Sigmoid colon (tissue), 7 donors: ENCODE data around the gene USP7. TPM values are rescaled to one million over a fixed set of nuclear protein-coding genes. Genes with fewer than 3 reads are reported as not detected.

ENCODE experiments used
- DNase-seq: peaks from one replicate; pipeline ENCODE4 v3.0.0-alpha.2; 2019
- H3K27ac ChIP-seq, 4 donors: fragments of 200-600 bp; sonication (generic); one replicate each; pipeline ENCODE4 v1.5.1; 2016 to 2019; ENCODE audit warnings: mild to moderate bottlenecking in 1 of 4
- H3K27me3 ChIP-seq, 3 donors: fragments of 200-600 bp; sonication (generic); one replicate each; pipeline ENCODE4 v1.5.1; 2019; ENCODE audit warnings: mild to moderate bottlenecking in 1 of 3
- H3K36me3 ChIP-seq, 4 donors: fragments of 200-600 bp; sonication (generic); one replicate each; pipeline ENCODE4 v1.5.1; 2016 to 2019
- H3K4me1 ChIP-seq, 4 donors: fragments of 200-600 bp; sonication (generic); one replicate each; pipeline ENCODE4 v1.5.1; 2017 to 2019
- H3K4me3 ChIP-seq, 4 donors: fragments of 200-600 bp; sonication (generic); one replicate each; pipeline ENCODE4 v1.5.1; 2017 to 2019; ENCODE audit warnings: mild to moderate bottlenecking in 2 of 4, moderate library complexity in 1 of 4
- H3K9me3 ChIP-seq, 4 donors: fragments of 200-600 bp in 3 of 4; sonication (generic) in 3 of 4; one replicate each; pipeline versions ENCODE4 v1.5.1 to v1.6.1; 2013 to 2019
- EP300 ChIP-seq, 4 donors: sonication (generic); formaldehyde crosslinking; IDR thresholded peaks; one replicate each; pipeline ENCODE4 v1.6.1; 2017; ENCODE audit warnings: antibody characterized with exemption in 4 of 4
- POLR2A ChIP-seq, 2 donors: fragments of 450-650 bp; IDR thresholded peaks; one replicate each; pipeline ENCODE4 v1.6.1; 2016; ENCODE audit warnings: antibody characterized with exemption in 2 of 2, mild to moderate bottlenecking in 2 of 2, moderate library complexity in 2 of 2
- POLR2AphosphoS5 ChIP-seq, 4 donors: sonication (generic); formaldehyde crosslinking; IDR thresholded peaks; one replicate each; pipeline ENCODE4 v1.6.1; 2017; ENCODE audit warnings: antibody characterized with exemption in 4 of 4
- WGBS, 2 donors: extraction: QIAGEN DNeasy Blood & Tissue Kit; methylation state at CpG; one replicate each; pipeline ENCODE4 v1.1.7; 2013; 5-methylcytosine and 5-hydroxymethylcytosine counted together
- intact Hi-C: fragments of 100-400 bp; cut with DNase I; formaldehyde crosslinking; loops from one replicate; pipeline ENCODE4 v1.15.1; 2023
- polyA plus RNA-seq, 3 donors: library from polyadenylated mRNA; stranded (reverse); fragments of 200-250 nt; gene quantifications; one replicate each; pipeline ENCODE4 v1.2.3, GENCODE V29; 2013
- total RNA-seq, 4 donors: library from RNA; depleted of rRNA; stranded (reverse); fragments of >200 nt; gene quantifications; one replicate each; pipeline ENCODE4 v1.1.0, GENCODE V29; 2016
- TF ChIP-seq, protein P1 (sequence below), 4 experiments: fragments of 450-650 bp in 3 of 4; fragments of 200-600 bp in 1 of 4; IDR thresholded peaks; one replicate each; pipeline ENCODE4 v1.5.1; 2016 to 2019; ENCODE audit warnings: antibody characterized with exemption in 4 of 4, mild to moderate bottlenecking in 3 of 4, moderate library complexity in 2 of 4
- donor health status: healthy with polysubstance abuse.
- donor health status: Bipolar disorder and iron deficiency.
- donor health status: healthy.

Gene USP7
- total RNA-seq, result 10 to 100 TPM; 64.9 to 84.5 (median 80.5) TPM
- 10 to 100 TPM; 28.8 to 46.1 (median 28.9) TPM for polyA plus RNA-seq

DNA sequence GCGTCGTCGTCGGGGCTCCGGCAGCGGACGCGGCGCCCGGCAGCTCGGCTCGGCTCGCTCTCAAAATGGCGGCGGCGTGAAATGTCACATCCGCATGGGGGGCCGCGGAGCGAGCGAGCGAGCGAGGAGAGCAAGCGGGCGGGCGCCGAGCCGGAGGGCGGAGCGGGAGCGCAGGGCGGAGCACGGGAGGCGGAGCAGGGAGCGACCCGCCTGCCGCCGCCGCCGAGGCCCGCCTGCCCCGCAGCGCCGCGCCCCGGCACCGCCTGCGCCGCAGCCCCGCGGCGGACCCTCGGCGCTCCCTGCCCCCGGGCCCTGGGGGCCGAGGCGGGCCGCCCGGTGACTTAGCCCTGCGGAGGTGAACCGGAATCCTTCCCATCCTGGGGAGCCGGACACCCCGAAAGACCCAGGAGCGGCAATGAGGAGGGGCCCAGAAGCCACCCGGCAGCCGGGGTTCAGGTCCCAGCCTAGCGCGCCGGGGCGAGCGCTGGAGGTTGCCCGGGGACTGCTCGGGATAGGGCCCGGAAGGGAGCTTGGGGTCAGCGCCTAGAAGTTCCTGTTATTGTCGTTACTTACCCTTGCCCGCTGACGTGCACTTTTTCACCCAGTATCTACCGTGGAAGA, at the start of gene USP7:
USP7 (minus strand) TSS at position 86 of the 621 bp plus-strand sequence. CDS start 621 bp downstream, outside the sequence.
- TF ChIP-seq, protein P1, sequence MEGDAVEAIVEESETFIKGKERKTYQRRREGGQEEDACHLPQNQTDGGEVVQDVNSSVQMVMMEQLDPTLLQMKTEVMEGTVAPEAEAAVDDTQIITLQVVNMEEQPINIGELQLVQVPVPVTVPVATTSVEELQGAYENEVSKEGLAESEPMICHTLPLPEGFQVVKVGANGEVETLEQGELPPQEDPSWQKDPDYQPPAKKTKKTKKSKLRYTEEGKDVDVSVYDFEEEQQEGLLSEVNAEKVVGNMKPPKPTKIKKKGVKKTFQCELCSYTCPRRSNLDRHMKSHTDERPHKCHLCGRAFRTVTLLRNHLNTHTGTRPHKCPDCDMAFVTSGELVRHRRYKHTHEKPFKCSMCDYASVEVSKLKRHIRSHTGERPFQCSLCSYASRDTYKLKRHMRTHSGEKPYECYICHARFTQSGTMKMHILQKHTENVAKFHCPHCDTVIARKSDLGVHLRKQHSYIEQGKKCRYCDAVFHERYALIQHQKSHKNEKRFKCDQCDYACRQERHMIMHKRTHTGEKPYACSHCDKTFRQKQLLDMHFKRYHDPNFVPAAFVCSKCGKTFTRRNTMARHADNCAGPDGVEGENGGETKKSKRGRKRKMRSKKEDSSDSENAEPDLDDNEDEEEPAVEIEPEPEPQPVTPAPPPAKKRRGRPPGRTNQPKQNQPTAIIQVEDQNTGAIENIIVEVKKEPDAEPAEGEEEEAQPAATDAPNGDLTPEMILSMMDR (IDR thresholded peaks at IDR 0.05), result no peak
- peak; percentile 54 to 84 (median 65) for TF ChIP-seq POLR2AphosphoS5 (IDR thresholded peaks at IDR 0.05)
- TF ChIP-seq POLR2A (IDR thresholded peaks at IDR 0.05), result no peak
- no peak for TF ChIP-seq EP300 (IDR thresholded peaks at IDR 0.05)
- intact Hi-C loops, result loop anchor here (2.0 to 5.0 kb wide), 3 partner anchors 127 to 1773 kb away; partner anchors contain the start of genes HAPSTR1, PMM2 and TMEM186
- peaks cover 0 to 44% (median 41%) of the 10 kb centered on the region in 4 donors for H3K4me1 ChIP-seq
- H3K9me3 ChIP-seq, result no peaks in the 10 kb centered on the region
- DNase-seq, result peak; percentile 95
- no peaks in the 10 kb centered on the region for H3K36me3 ChIP-seq
- no peaks in the 10 kb centered on the region for H3K27me3 ChIP-seq
- 0 to 1% methylated on average over 79 of the region's 79 CpGs for WGBS, 2 donors
- H3K4me3 ChIP-seq, result peak within 1 kb of the TSS; percentile 57 to 91 (median 72)
- H3K27ac ChIP-seq, result peak within 1 kb of the TSS; percentile 81 to 89 (median 88)

DNA sequence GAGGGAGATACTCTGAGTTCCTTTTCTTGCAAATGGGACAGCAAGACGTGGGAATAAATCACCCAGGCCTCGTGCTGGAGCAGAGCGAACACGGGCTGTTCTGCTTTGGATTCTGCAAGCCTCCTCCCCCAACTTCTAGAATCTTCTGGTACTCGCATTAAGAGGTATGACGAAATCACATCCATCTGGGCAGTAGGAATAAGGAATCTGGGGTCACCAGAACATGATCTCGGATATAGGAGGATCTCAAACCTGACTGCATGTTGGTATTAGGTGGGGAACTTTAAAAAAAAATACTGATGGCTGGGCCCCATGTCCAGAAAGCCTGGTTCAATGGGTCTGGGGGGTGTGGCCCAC, 49.8 kb upstream of the USP7 start:
- Histone ChIP-seq H3K27me3 (peaks cover 0 to 8% (median 0%) of the 10 kb centered on the region in 3 donors), H3K9me3 (peaks cover 0 to 7% (median 6%) of the 10 kb centered on the region in 4 donors), H3K27ac (no peak overlapping the region), H3K4me1 (peaks cover 0 to 6% (median 4%) of the 10 kb centered on the region in 4 donors), H3K36me3 (no peaks in the 10 kb centered on the region), H3K4me3 (no peak overlapping the region)
- intact Hi-C loops, result no loop called here
- DNase-seq, result no peak
- 63 to 83% methylated on average over 7 of the region's 7 CpGs for WGBS, 2 donors
- TF ChIP-seq, protein P1 (IDR thresholded peaks at IDR 0.05), result no peak
- TF ChIP-seq EP300 (IDR thresholded peaks at IDR 0.05), result no peak
- TF ChIP-seq POLR2AphosphoS5 (IDR thresholded peaks at IDR 0.05), result no peak
- no peak for TF ChIP-seq POLR2A (IDR thresholded peaks at IDR 0.05)

DNA sequence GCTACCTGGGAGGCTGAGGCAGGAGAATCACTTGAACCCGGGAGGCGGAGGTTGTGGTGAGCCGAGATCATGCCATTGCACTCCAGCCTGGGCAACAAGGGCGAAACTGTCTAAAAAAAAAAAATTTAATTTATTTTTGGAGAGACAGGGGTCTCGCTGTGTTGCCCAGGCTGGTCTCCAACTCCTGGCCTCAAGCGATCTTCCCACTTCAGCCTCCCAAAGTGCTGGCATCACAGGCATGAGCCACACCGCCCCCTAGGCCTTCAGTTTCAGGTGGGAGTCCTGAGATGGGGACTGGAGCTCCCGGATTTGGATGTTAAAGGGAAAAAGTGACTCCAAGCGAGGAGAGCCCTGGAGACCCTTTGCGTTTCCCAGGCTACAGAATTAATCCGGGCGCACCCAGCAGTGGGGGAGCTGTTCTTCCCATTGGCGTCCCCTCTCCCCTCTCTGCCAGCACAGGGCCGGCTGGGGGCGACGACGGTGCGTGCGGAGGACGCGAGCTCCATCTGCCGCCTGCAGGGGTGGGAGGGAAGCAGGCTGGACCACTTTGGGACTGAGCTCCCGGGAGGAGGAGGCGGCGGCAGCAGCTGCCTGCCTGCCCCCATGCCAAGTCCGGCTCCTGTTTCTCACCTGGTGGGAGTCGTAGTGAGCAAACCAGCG, 49.3 kb upstream of the USP7 start:
- TF ChIP-seq, protein P1 (IDR thresholded peaks at IDR 0.05), result no peak
- TF ChIP-seq POLR2A (IDR thresholded peaks at IDR 0.05) (no peak), EP300 (IDR thresholded peaks at IDR 0.05) (no peak), POLR2AphosphoS5 (IDR thresholded peaks at IDR 0.05) (no peak)
- no peak overlapping the region for H3K27ac ChIP-seq
- peaks cover 0 to 7% (median 6%) of the 10 kb centered on the region in 4 donors for H3K9me3 ChIP-seq
- H3K36me3 ChIP-seq, result no peaks in the 10 kb centered on the region
- peaks cover 0 to 8% (median 5%) of the 10 kb centered on the region in 4 donors for H3K4me1 ChIP-seq
- H3K27me3 ChIP-seq, result peaks cover 0 to 8% (median 0%) of the 10 kb centered on the region in 3 donors
- H3K4me3 ChIP-seq, result no peak overlapping the region
- intact Hi-C loops, result no loop called here
- 29 to 57% methylated on average over 28 of the region's 28 CpGs for WGBS, 2 donors
- DNase-seq, result no peak

DNA sequence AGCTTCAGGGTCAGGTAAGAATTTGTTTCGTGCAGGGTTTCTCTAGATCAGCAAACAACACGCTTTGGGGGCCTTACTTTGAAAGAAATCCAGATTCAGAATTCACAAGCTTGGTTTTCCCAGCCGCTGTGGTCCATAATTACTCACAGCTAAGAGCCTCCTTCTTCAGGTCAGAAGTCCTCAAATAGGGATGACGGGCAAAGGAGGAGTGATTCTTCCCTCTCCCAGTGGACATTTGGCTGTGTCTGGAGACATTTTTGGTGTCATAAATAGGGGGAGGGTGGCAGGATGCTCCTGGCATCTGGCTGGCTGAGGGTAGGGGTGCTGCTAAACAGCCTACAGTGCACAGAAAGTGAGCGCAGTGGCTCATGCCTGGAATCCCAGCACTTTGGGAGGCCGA, 48.6 kb upstream of the USP7 start:
- TF ChIP-seq, protein P1 (IDR thresholded peaks at IDR 0.05), result no peak
- TF ChIP-seq EP300 (IDR thresholded peaks at IDR 0.05), result no peak
- TF ChIP-seq POLR2A (IDR thresholded peaks at IDR 0.05), result no peak
- TF ChIP-seq POLR2AphosphoS5 (IDR thresholded peaks at IDR 0.05), result no peak
- WGBS, 2 donors, result 92% methylated on average over 6 of the region's 6 CpGs
- H3K9me3 ChIP-seq, result peaks cover 0 to 7% (median 6%) of the 10 kb centered on the region in 4 donors
- H3K36me3 ChIP-seq, result no peaks in the 10 kb centered on the region
- H3K27ac ChIP-seq, result no peak overlapping the region
- no peak overlapping the region for H3K4me3 ChIP-seq
- intact Hi-C loops, result no loop called here
- peaks cover 0 to 8% (median 5%) of the 10 kb centered on the region in 4 donors for H3K4me1 ChIP-seq
- peaks cover 0 to 8% (median 0%) of the 10 kb centered on the region in 3 donors for H3K27me3 ChIP-seq
- DNase-seq, result no peak
